Measurements from ENCODE around the gene CYFIP1.

CYFIP1 gene

GRCh38 chr15:22912256-22912655, 67.9 kb downstream of the CYFIP1 start:
- no peak overlapping the region for H3K27ac ChIP-seq
- DNase-seq (ENCODE audit: low spot score), result no peak
- TF ChIP-seq CTCF (IDR thresholded peaks at IDR 0.05), result no peak
- H3K4me3 ChIP-seq, result no peak overlapping the region

- TF ChIP-seq CTCF (IDR thresholded peaks at IDR 0.05), result no peak
- H3K27ac ChIP-seq, result no peak overlapping the region
- no peak overlapping the region for H3K4me3 ChIP-seq
- no peak for DNase-seq (ENCODE audit: low spot score)
These were observed 68.9 kb downstream of the CYFIP1 start for GRCh38 chr15:22911306-22911705.

GRCh38 chr15:22908830-22909229, 71.3 kb downstream of the CYFIP1 start:
- no peak overlapping the region for H3K27ac ChIP-seq
- no peak for DNase-seq (ENCODE audit: low spot score)
- TF ChIP-seq CTCF (IDR thresholded peaks at IDR 0.05), result no peak

GRCh38 chr15:22907161-22907950, 72.8 kb downstream of the CYFIP1 start:
- Histone ChIP-seq H3K27ac (no peak overlapping the region), H3K4me3 (no peak overlapping the region)
- no peak for TF ChIP-seq CTCF (IDR thresholded peaks at IDR 0.05)
- no peak for DNase-seq (ENCODE audit: low spot score)

More at GRCh38 chr15:22908830-22909229, 71.3 kb downstream of the CYFIP1 start:
- H3K4me3 ChIP-seq, result no peak overlapping the region

- no peak overlapping the region for H3K4me3 ChIP-seq
- no peak for TF ChIP-seq CTCF (IDR thresholded peaks at IDR 0.05)
- no peak for DNase-seq (ENCODE audit: low spot score)
- no peak overlapping the region for H3K27ac ChIP-seq
These were observed 75.4 kb downstream of the CYFIP1 start for GRCh38 chr15:22904736-22905135.

GRCh38 chr15:22903961-22904534, 76.1 kb downstream of the CYFIP1 start:
- DNase-seq (ENCODE audit: low spot score), result no peak
- H3K27ac ChIP-seq, result no peak overlapping the region
- H3K4me3 ChIP-seq, result no peak overlapping the region
- no peak for TF ChIP-seq CTCF (IDR thresholded peaks at IDR 0.05)

GRCh38 chr15:22903427-22903826, 76.7 kb downstream of the CYFIP1 start:
- TF ChIP-seq CTCF (IDR thresholded peaks at IDR 0.05), result no peak
- no peak for DNase-seq (ENCODE audit: low spot score)
- no peak overlapping the region for H3K4me3 ChIP-seq
- no peak overlapping the region for H3K27ac ChIP-seq

Measured in coronary artery (tissue), 2 donors.